SK-N-SH treated with all-trans-retinoic acid at 6 μM for 48 hours (cell line): ENCODE data around the gene TNFSF4.

Source experiments
- ARNTL ChIP-seq: fragments of 450-650 bp; formaldehyde crosslinking; IDR thresholded peaks from 2 replicates; pipeline ENCODE4 v1.5.0; 2020; ENCODE audit warnings: low read depth, mild to moderate bottlenecking, moderate library complexity, borderline replicate concordance
- ESRRG ChIP-seq: fragments of 250-450 bp; sonication (Bioruptor Pico); IDR thresholded peaks from 2 replicates; pipeline ENCODE4 v1.6.1; 2021; ENCODE audit warnings: mild to moderate bottlenecking
- GLIS3 ChIP-seq: fragments of 250-450 bp; sonication (Bioruptor Pico); IDR thresholded peaks from 2 replicates; pipeline ENCODE4 v1.5.0; 2020; ENCODE audit warnings: mild to moderate bottlenecking, moderate library complexity
- RARB ChIP-seq: fragments of 250-450 bp; sonication (Bioruptor Pico); IDR thresholded peaks from 2 replicates; pipeline ENCODE4 v1.8.0; 2021; ENCODE audit warnings: mild to moderate bottlenecking, moderate library complexity
- SNAI2 ChIP-seq: fragments of 250-450 bp; sonication (Bioruptor Pico); IDR thresholded peaks from 2 replicates; pipeline ENCODE4 v1.5.0; 2020; ENCODE audit warnings: mild to moderate bottlenecking, moderate library complexity
- TCF4 ChIP-seq: fragments of 250-450 bp; sonication (Bioruptor Pico); IDR thresholded peaks from 2 replicates; pipeline ENCODE4 v1.8.0; 2021; ENCODE audit warnings: mild to moderate bottlenecking, moderate library complexity, borderline replicate concordance
- ZFP3 ChIP-seq: fragments of 250-450 bp; sonication (Bioruptor Pico); IDR thresholded peaks from 2 replicates; pipeline ENCODE4 v1.5.0; 2020; ENCODE audit warnings: mild to moderate bottlenecking, moderate library complexity
- ZFP30 ChIP-seq: fragments of 450-650 bp; formaldehyde crosslinking; IDR thresholded peaks from 2 replicates; pipeline ENCODE4 v1.5.0; 2022; ENCODE audit warnings: mild to moderate bottlenecking, moderate library complexity
- ZNF70 ChIP-seq: fragments of 450-650 bp; formaldehyde crosslinking; IDR thresholded peaks from 2 replicates; pipeline ENCODE4 v1.5.0; 2020; ENCODE audit warnings: mild to moderate bottlenecking, moderate library complexity
- TF ChIP-seq, protein P1 (sequence below): fragments of 250-450 bp; sonication (Bioruptor Pico); IDR thresholded peaks from 2 replicates; pipeline ENCODE4 v1.5.1; 2021; ENCODE audit warnings: mild to moderate bottlenecking, moderate library complexity
- TF ChIP-seq, protein P2 (sequence below): fragments of 250-450 bp; sonication (Bioruptor Pico); IDR thresholded peaks from 2 replicates; pipeline ENCODE4 v1.8.0; 2020; ENCODE audit warnings: mild to moderate bottlenecking, moderate library complexity, borderline replicate concordance

DNA sequence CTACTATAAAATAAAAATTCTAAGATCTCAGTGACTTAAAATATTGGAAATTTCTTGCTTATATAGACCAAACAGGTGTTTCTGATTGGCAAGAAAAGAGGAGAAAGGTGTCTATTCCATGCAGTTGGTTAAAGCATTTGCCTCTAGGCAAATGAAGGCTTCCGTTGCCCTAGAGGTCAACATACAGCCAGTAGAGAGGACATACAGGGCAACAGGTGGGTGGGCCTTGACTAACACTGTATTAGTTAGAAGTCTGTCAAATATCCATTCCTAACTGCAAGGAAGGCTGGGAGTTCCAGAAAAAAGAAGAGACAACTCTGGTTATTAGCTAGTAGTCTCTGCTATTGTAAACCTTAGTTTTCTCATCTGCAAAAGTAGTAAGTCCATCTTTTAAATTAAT is 43.0 kb downstream of the TNFSF4 start:
- TF ChIP-seq ZFP3 (CRISPR knock-in tag) (no peak), ZNF70 (CRISPR knock-in tag) (no peak), GLIS3 (CRISPR knock-in tag) (no peak), RARB (CRISPR knock-in tag) (no peak), ARNTL (no peak), SNAI2 (no peak), ZFP30 (CRISPR knock-in tag) (no peak), TCF4 (CRISPR knock-in tag) (no peak), ESRRG (CRISPR knock-in tag) (no peak)
- TF ChIP-seq, protein P1, sequence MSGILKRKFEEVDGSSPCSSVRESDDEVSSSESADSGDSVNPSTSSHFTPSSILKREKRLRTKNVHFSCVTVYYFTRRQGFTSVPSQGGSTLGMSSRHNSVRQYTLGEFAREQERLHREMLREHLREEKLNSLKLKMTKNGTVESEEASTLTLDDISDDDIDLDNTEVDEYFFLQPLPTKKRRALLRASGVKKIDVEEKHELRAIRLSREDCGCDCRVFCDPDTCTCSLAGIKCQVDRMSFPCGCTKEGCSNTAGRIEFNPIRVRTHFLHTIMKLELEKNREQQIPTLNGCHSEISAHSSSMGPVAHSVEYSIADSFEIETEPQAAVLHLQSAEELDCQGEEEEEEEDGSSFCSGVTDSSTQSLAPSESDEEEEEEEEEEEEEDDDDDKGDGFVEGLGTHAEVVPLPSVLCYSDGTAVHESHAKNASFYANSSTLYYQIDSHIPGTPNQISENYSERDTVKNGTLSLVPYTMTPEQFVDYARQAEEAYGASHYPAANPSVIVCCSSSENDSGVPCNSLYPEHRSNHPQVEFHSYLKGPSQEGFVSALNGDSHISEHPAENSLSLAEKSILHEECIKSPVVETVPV (CRISPR knock-in tag) = no peak
- TF ChIP-seq, protein P2, sequence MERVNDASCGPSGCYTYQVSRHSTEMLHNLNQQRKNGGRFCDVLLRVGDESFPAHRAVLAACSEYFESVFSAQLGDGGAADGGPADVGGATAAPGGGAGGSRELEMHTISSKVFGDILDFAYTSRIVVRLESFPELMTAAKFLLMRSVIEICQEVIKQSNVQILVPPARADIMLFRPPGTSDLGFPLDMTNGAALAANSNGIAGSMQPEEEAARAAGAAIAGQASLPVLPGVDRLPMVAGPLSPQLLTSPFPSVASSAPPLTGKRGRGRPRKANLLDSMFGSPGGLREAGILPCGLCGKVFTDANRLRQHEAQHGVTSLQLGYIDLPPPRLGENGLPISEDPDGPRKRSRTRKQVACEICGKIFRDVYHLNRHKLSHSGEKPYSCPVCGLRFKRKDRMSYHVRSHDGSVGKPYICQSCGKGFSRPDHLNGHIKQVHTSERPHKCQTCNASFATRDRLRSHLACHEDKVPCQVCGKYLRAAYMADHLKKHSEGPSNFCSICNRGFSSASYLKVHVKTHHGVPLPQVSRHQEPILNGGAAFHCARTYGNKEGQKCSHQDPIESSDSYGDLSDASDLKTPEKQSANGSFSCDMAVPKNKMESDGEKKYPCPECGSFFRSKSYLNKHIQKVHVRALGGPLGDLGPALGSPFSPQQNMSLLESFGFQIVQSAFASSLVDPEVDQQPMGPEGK (CRISPR knock-in tag) = no peak
